ENCODE results near the gene NR3C2. TPM values are rescaled to one million over a fixed set of nuclear protein-coding genes. Genes with fewer than 3 reads are reported as not detected.

Gene NR3C2
- total and polyA plus RNA-seq, 4 donors = 2.8 to 43.9 (median 11.5) TPM

GRCh38 chr4:148332486-148332885, 109.7 kb downstream of the NR3C2 start:
- Histone ChIP-seq H3K9me3 (ENCODE audit: control insufficient read depth in 4 of 4, insufficient read depth in 3 of 4, low read length in 3 of 4) (no peaks in the 10 kb centered on the region), H3K9ac (ENCODE audit: insufficient read depth in 1 of 2, low read length in 2 of 2) (no peak overlapping the region), H3K27me3 (ENCODE audit: control insufficient read depth in 3 of 3, insufficient read depth in 3 of 3, low read length in 2 of 3) (no peaks in the 10 kb centered on the region), H3K27ac (ENCODE audit: low read depth in 1 of 2, low read length in 1 of 2) (no peak overlapping the region), H3K36me3 (ENCODE audit: control insufficient read depth in 4 of 4, insufficient read depth in 4 of 4, low read length in 4 of 4) (no peaks in the 10 kb centered on the region), H3K4me1 (ENCODE audit: control insufficient read depth in 5 of 5, insufficient read depth in 5 of 5, low read length in 5 of 5) (peaks cover 0 to 14% (median 0%) of the 10 kb centered on the region in 5 donors), H3K4me3 (no peak overlapping the region)
- DNase-seq (peak in 2 of 3 donors; percentile 34 to 48), ATAC-seq (ENCODE audit: insufficient read depth, low FRiP score) (no peak)
- 78 to 93% methylated on average over 2 of the region's 2 CpGs for WGBS, 2 donors
- TF ChIP-seq CTCF (IDR thresholded peaks at IDR 0.05; ENCODE audit: control extremely low read depth, extremely low read depth) = no peak

- Histone ChIP-seq H3K9me3 (ENCODE audit: control insufficient read depth in 4 of 4, insufficient read depth in 3 of 4, low read length in 3 of 4) (no peaks in the 10 kb centered on the region), H3K36me3 (ENCODE audit: control insufficient read depth in 4 of 4, insufficient read depth in 4 of 4, low read length in 4 of 4) (no peaks in the 10 kb centered on the region), H3K4me3 (no peak overlapping the region), H3K27ac (ENCODE audit: low read depth in 1 of 2, low read length in 1 of 2) (no peak overlapping the region), H3K27me3 (ENCODE audit: control insufficient read depth in 3 of 3, insufficient read depth in 3 of 3, low read length in 2 of 3) (no peaks in the 10 kb centered on the region), H3K4me1 (ENCODE audit: control insufficient read depth in 5 of 5, insufficient read depth in 5 of 5, low read length in 5 of 5) (peaks cover 0 to 16% (median 0%) of the 10 kb centered on the region in 5 donors), H3K9ac (ENCODE audit: insufficient read depth in 1 of 2, low read length in 2 of 2) (no peak overlapping the region)
- ATAC-seq (ENCODE audit: insufficient read depth, low FRiP score) (no peak), DNase-seq (no peak)
- TF ChIP-seq CTCF (IDR thresholded peaks at IDR 0.05; ENCODE audit: control extremely low read depth, extremely low read depth) = no peak
- WGBS, 2 donors = 98% methylated on average over 3 of the region's 3 CpGs
Measured at GRCh38 chr4:148330724-148331123, 111.5 kb downstream of the NR3C2 start.

GRCh38 chr4:148330161-148330560, 112.1 kb downstream of the NR3C2 start:
- no peak overlapping the region for H3K4me3 ChIP-seq
- ATAC-seq (ENCODE audit: insufficient read depth, low FRiP score) = no peak
- no peaks in the 10 kb centered on the region for H3K36me3 ChIP-seq (ENCODE audit: control insufficient read depth in 4 of 4, insufficient read depth in 4 of 4, low read length in 4 of 4)
- no peaks in the 10 kb centered on the region for H3K27me3 ChIP-seq (ENCODE audit: control insufficient read depth in 3 of 3, insufficient read depth in 3 of 3, low read length in 2 of 3)
- no peak overlapping the region for H3K9ac ChIP-seq (ENCODE audit: insufficient read depth in 1 of 2, low read length in 2 of 2)
- 91 to 94% methylated on average over 5 of the region's 5 CpGs for whole genome bisulfite sequencing, 2 donors
- peaks cover 0 to 16% (median 0%) of the 10 kb centered on the region in 5 donors for H3K4me1 ChIP-seq (ENCODE audit: control insufficient read depth in 5 of 5, insufficient read depth in 5 of 5, low read length in 5 of 5)
- TF ChIP-seq CTCF (IDR thresholded peaks at IDR 0.05; ENCODE audit: control extremely low read depth, extremely low read depth) = no peak
- no peaks in the 10 kb centered on the region for H3K9me3 ChIP-seq (ENCODE audit: control insufficient read depth in 4 of 4, insufficient read depth in 3 of 4, low read length in 3 of 4)
- H3K27ac ChIP-seq (ENCODE audit: low read depth in 1 of 2, low read length in 1 of 2) = no peak overlapping the region
- DNase-seq = no peak

GRCh38 chr4:148329751-148330150, 112.5 kb downstream of the NR3C2 start:
- H3K27me3 ChIP-seq (ENCODE audit: control insufficient read depth in 3 of 3, insufficient read depth in 3 of 3, low read length in 2 of 3) = no peaks in the 10 kb centered on the region
- TF ChIP-seq CTCF (IDR thresholded peaks at IDR 0.05; ENCODE audit: control extremely low read depth, extremely low read depth) = no peak
- H3K27ac ChIP-seq (ENCODE audit: low read depth in 1 of 2, low read length in 1 of 2) = no peak overlapping the region
- H3K36me3 ChIP-seq (ENCODE audit: control insufficient read depth in 4 of 4, insufficient read depth in 4 of 4, low read length in 4 of 4) = no peaks in the 10 kb centered on the region
- H3K4me3 ChIP-seq = no peak overlapping the region
- ATAC-seq (ENCODE audit: insufficient read depth, low FRiP score) (no peak), DNase-seq (no peak)
- peaks cover 0 to 16% (median 0%) of the 10 kb centered on the region in 5 donors for H3K4me1 ChIP-seq (ENCODE audit: control insufficient read depth in 5 of 5, insufficient read depth in 5 of 5, low read length in 5 of 5)
- H3K9ac ChIP-seq (ENCODE audit: insufficient read depth in 1 of 2, low read length in 2 of 2) = no peak overlapping the region
- no peaks in the 10 kb centered on the region for H3K9me3 ChIP-seq (ENCODE audit: control insufficient read depth in 4 of 4, insufficient read depth in 3 of 4, low read length in 3 of 4)
- 92 to 95% methylated on average over 5 of the region's 5 CpGs for WGBS, 2 donors

Data from lung (tissue), 12 donors.